HepG2 (cell line): ENCODE data around the gene RBM23. TPM values are rescaled to one million over a fixed set of nuclear protein-coding genes. Genes with fewer than 3 reads are reported as not detected.
A peak's percentile ranks its signal among the peaks of the same experiment; 100 is the strongest.

ENCODE experiments used
- ATAD3A ChIP-seq: sonication (generic); formaldehyde crosslinking; IDR thresholded peaks from 2 replicates; pipeline ENCODE4 v1.4.0; 2020; ENCODE audit warnings: missing genetic modification reagents
- DDIT3 ChIP-seq: sonication (generic); formaldehyde crosslinking; IDR thresholded peaks from 2 replicates; pipeline ENCODE4 v1.4.0; 2020; ENCODE audit warnings: mild to moderate bottlenecking, missing genetic modification reagents
- EEA1 ChIP-seq: sonication (generic); formaldehyde crosslinking; IDR thresholded peaks from 2 replicates; pipeline ENCODE4 v1.5.1; 2020; ENCODE audit warnings: mild to moderate bottlenecking, missing genetic modification reagents, borderline replicate concordance
- ETV6 ChIP-seq: sonication (generic); formaldehyde crosslinking; conservative IDR thresholded peaks from 2 replicates; pipeline ENCODE4 v1.4.0; 2020; ENCODE audit warnings: missing genetic modification reagents
- HMGA1 ChIP-seq: sonication (generic); formaldehyde crosslinking; conservative IDR thresholded peaks from 2 replicates; pipeline ENCODE4 v1.4.0; 2020; ENCODE audit warnings: missing genetic modification reagents
- HNRNPL ChIP-seq: fragments of 200-400 bp; formaldehyde crosslinking; IDR thresholded peaks from 2 replicates; pipeline ENCODE4 v1.6.1; 2017; ENCODE audit warnings: mild to moderate bottlenecking, low read depth, low read length
- JUN ChIP-seq: sonication (generic); formaldehyde crosslinking; IDR thresholded peaks from 2 replicates; pipeline ENCODE4 v1.4.0; 2020; ENCODE audit warnings: mild to moderate bottlenecking, missing genetic modification reagents
- KLF9 ChIP-seq: IDR thresholded peaks from 2 replicates; pipeline ENCODE4 v1.6.1; 2016; ENCODE audit warnings: low read depth
- POGZ ChIP-seq: sonication (generic); formaldehyde crosslinking; IDR thresholded peaks from 2 replicates; pipeline ENCODE4 v1.4.0; 2020; ENCODE audit warnings: mild to moderate bottlenecking, missing genetic modification reagents
- PTBP1 ChIP-seq: fragments of 200-400 bp; formaldehyde crosslinking; IDR thresholded peaks from 2 replicates; pipeline ENCODE4 v1.6.1; 2018; ENCODE audit warnings: low read length, low read depth; ENCODE audit not compliant: poor library complexity, severe bottlenecking
- RERE ChIP-seq: IDR thresholded peaks from 2 replicates; pipeline ENCODE4 v1.6.1; 2016; ENCODE audit warnings: low read depth, missing genetic modification reagents, missing compliant biosample characterization
- RFX5 ChIP-seq: IDR thresholded peaks from 2 replicates; pipeline ENCODE4 v1.6.1; 2011; ENCODE audit warnings: low read depth, low read length, improper control_type of control experiment
- SOX13 ChIP-seq, 3 experiments: fragments of 450-650 bp in 1 of 3; sonication (generic) in 1 of 3; formaldehyde crosslinking in 1 of 3; IDR thresholded peaks in 2 of 3; conservative IDR thresholded peaks in 1 of 3; 2 replicates each; pipeline versions ENCODE4 v1.5.0 to v1.6.1; 2016 to 2020; ENCODE audit warnings: antibody characterized with exemption in 1 of 3, mild to moderate bottlenecking in 1 of 3, missing compliant biosample characterization in 1 of 3, missing genetic modification reagents in 1 of 3, moderate library complexity in 1 of 3
- SRY ChIP-seq: sonication (generic); formaldehyde crosslinking; IDR thresholded peaks from 2 replicates; pipeline ENCODE4 v1.8.0; 2022; ENCODE audit warnings: mild to moderate bottlenecking, missing genetic modification reagents
- TARDBP ChIP-seq: sonication (generic); formaldehyde crosslinking; IDR thresholded peaks from 2 replicates; pipeline ENCODE4 v1.8.0; 2022; ENCODE audit warnings: mild to moderate bottlenecking, missing genetic modification reagents
- TBX2 ChIP-seq: sonication (generic); formaldehyde crosslinking; IDR thresholded peaks from 2 replicates; pipeline ENCODE4 v1.5.0; 2020; ENCODE audit warnings: missing genetic modification reagents, mild to moderate bottlenecking, borderline replicate concordance
- ZBTB21 ChIP-seq: sonication (generic); formaldehyde crosslinking; IDR thresholded peaks from 2 replicates; pipeline ENCODE4 v1.4.0; 2020; ENCODE audit warnings: missing genetic modification reagents
- ZFP37 ChIP-seq: sonication (generic); formaldehyde crosslinking; IDR thresholded peaks from 2 replicates; pipeline ENCODE4 v1.4.0; 2020; ENCODE audit warnings: missing genetic modification reagents, borderline replicate concordance
- ZFP41 ChIP-seq: sonication (generic); formaldehyde crosslinking; IDR thresholded peaks from 2 replicates; pipeline ENCODE4 v1.4.0; 2020; ENCODE audit warnings: mild to moderate bottlenecking, missing genetic modification reagents, borderline replicate concordance
- ZSCAN29 ChIP-seq: sonication (generic); formaldehyde crosslinking; conservative IDR thresholded peaks from 2 replicates; pipeline ENCODE4 v1.4.0; 2020; ENCODE audit warnings: mild to moderate bottlenecking, missing genetic modification reagents
- polyA plus RNA-seq, 8 experiments: library from polyadenylated mRNA; depleted of rRNA in 3 of 8; stranded (reverse) in 7 of 8; unstranded in 1 of 8; fragments of >200 nt; fragmentation: Illumina TruSeq in 4 of 8; extraction: Trizol in 4 of 8; gene quantifications; 2 replicates each; pipeline versions ENCODE4 v1.2.1 to v1.2.3, GENCODE V29; 2011 to 2016; ENCODE audit warnings: low read depth in 4 of 8, missing spikeins in 1 of 8, mixed read lengths in 1 of 8; ENCODE audit not compliant: insufficient read depth in 1 of 8
- total RNA-seq, 5 experiments: library from RNA; depleted of rRNA; stranded (reverse); fragments of >200 nt; fragmentation: Illumina TruSeq; extraction: Trizol; gene quantifications; 2 replicates each; pipeline ENCODE4 v1.2.3, GENCODE V29; 2016; ENCODE audit warnings: low read depth in 1 of 5
- TF ChIP-seq, protein P1 (sequence below): sonication (generic); formaldehyde crosslinking; IDR thresholded peaks from 2 replicates; pipeline ENCODE4 v1.5.0; 2020; ENCODE audit warnings: mild to moderate bottlenecking, low read depth, missing genetic modification reagents, borderline replicate concordance
- TF ChIP-seq, protein P2 (sequence below): IDR thresholded peaks from 2 replicates; pipeline ENCODE4 v1.6.1; 2018; ENCODE audit warnings: missing genetic modification reagents

Gene RBM23
- total and polyA plus RNA-seq, 2 of the 13 experiments (the other 11 are each of a cell fraction or from before 2014, with no cell fraction given) = 1.5 to 2.1 TPM

DNA sequence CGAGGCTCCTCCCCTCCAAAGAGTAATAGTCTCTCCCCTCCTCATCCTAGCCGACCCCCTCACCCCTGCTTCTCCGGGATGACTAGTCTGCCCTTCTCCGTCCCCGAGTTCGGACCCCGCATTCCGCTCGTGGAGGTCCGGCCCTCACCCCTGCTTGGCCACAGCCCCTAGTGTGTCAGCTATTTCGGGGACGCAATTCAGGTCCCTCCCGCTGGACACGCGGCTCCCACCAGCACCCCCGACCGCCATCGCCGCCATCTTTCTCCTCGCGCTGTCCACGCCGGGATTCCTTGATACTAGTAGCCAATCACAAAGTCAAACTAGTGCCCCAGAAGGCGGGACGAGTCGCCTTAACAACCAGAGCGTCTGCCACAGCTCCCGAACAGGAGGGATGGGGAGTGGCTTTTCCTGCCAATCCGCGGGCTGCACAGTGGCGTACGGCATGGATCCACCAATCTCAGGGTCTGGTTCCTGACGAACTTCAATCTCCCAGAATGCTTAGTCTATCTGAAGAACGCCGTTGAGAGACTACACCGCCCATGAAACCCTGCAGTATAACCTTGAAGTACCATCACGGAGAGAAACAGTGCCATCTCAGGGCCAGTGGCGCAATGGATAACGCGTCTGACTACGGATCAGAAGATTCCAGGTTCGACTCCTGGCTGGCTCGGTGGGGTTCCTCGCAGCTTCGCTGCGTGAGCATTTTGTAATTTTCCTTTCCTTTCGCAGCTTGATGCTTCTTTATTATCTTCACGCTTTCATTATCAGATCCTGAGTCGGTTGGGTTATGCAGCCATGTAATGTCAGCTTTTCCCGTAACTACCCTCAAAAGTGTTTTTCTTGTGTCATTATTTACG lies 10.4 kb upstream of the RBM23 start, which contains the start of gene PRMT5 (continued):
- TF ChIP-seq HNRNPL (0 out of 2 replicates have a peak, but pooled peaks have one; percentile 61), ZSCAN29 (CRISPR knock-in tag) (peak; percentile 97), TBX2 (CRISPR knock-in tag) (peak; percentile 97), POGZ (CRISPR knock-in tag) (peak; percentile 97), ATAD3A (CRISPR knock-in tag) (peak; percentile 96), JUN (CRISPR knock-in tag) (peak; percentile 90), TARDBP (peak; percentile 100), SOX13 (IDR thresholded peaks at IDR 0.05) (peak; percentile 77), SOX13 (CRISPR knock-in tag; conservative IDR thresholded peaks at IDR 0.05 in 1 of 2, IDR thresholded peaks at IDR 0.05 in 1 of 2) (peak; percentile 74 to 91; a peak in 2 of 4 replicates), ETV6 (CRISPR knock-in tag) (peak; percentile 77), ZFP37 (CRISPR knock-in tag) (peak; percentile 84; the same call in 1 of the 2 replicates), DDIT3 (peak; percentile 53; the same call in 1 of the 2 replicates), ZBTB21 (CRISPR knock-in tag) (peak; percentile 70; the same call in 1 of the 2 replicates), RFX5 (peak; percentile 89), PTBP1 (peak; percentile 88), RERE (CRISPR knock-in tag) (peak; percentile 69; the same call in 1 of the 2 replicates), ZFP41 (CRISPR knock-in tag) (peak; percentile 52), EEA1 (CRISPR knock-in tag) (peak; percentile 96), SRY (CRISPR knock-in tag) (peak; percentile 99), KLF9 (peak; percentile 95), HMGA1 (no peak)
- TF ChIP-seq, protein P1, sequence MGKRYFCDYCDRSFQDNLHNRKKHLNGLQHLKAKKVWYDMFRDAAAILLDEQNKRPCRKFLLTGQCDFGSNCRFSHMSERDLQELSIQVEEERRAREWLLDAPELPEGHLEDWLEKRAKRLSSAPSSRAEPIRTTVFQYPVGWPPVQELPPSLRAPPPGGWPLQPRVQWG (CRISPR knock-in tag) = no peak
- TF ChIP-seq, protein P2, sequence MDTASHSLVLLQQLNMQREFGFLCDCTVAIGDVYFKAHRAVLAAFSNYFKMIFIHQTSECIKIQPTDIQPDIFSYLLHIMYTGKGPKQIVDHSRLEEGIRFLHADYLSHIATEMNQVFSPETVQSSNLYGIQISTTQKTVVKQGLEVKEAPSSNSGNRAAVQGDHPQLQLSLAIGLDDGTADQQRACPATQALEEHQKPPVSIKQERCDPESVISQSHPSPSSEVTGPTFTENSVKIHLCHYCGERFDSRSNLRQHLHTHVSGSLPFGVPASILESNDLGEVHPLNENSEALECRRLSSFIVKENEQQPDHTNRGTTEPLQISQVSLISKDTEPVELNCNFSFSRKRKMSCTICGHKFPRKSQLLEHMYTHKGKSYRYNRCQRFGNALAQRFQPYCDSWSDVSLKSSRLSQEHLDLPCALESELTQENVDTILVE = peak; percentile 99
